ENCODE measurements around the gene TGFB1I1.
"Not testable (repeated sequence)": the region's sequence is repeated elsewhere in the genome, so short reads cannot be mapped to it uniquely, and the experiment has no call there.

The TGFB1I1 gene

DNA sequence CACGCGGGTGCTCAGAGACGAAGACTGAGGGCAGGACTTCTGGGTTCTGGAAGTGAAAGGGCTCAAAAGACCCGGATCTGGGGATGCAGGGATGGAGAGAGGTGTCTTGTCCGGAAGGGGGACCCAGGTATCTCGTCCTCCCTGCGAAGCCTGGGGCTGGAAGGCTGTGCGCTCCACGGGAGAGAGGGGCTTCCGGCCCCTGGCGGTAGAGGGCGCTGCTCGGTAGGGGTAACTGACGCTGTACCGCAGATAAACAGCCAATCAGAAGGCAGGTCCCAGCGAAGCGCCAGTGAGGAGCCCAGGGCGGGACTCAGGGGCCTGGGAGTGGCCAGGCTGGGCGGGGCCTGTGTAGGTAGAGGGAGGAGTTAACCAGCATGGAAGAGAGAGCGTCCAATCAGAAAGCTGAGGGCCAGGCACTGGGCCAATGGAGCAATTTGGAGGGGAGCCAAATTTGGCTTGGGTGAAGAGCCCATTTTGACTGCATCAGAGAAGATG is 804 bp downstream of the TGFB1I1 start:
- DNase-seq = peak; percentile 73

DNA sequence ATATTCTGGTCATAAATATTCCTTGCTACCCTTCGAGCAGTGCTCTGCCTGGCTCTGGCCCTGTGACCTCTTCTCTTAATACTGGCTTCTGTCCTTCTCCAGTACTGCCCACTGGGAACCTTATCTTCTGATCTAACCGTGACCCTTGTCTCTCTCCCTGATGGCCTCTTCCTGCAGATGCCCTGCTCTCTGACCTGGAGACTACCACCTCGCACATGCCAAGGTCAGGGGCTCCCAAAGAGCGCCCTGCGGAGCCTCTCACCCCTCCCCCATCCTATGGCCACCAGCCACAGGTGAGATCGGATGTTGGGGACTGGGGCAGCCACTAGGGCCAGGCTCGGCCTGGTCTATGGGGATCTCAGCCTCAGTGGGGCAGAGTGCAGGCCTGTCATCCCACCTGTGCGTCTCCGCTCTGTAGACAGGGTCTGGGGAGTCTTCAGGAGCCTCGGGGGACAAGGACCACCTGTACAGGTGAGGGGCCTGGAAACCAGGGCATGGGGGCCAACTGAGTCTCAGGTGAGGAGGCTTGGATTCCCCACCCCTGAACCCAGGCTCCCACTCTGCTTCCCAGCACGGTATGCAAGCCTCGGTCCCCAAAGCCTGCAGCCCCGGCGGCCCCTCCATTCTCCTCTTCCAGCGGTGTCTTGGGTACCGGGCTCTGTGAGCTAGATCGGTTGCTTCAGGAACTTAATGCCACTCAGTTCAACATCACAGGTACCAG is 1.5 kb downstream of the TGFB1I1 start:
- no peak for DNase-seq

DNA sequence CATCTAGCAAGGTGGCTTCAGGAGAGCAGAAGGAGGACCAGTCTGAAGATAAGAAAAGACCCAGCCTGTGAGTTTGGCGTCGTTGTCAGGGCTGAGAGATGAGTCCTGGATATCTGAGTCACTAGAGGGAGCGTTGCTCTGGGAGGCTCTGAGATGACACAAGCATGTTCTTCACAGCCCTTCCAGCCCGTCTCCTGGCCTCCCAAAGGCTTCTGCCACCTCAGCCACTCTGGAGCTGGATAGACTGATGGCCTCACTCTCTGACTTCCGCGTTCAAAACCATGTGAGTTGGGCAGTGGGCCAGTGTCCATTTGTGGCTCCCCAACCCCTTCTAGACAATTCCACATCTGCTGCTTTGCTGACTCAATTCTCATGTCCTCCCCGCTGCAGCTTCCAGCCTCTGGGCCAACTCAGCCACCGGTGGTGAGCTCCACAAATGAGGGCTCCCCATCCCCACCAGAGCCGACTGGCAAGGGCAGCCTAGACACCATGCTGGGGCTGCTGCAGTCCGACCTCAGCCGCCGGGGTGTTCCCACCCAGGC is 2.3 kb downstream of the TGFB1I1 start:
- DNase-seq = no peak

DNA sequence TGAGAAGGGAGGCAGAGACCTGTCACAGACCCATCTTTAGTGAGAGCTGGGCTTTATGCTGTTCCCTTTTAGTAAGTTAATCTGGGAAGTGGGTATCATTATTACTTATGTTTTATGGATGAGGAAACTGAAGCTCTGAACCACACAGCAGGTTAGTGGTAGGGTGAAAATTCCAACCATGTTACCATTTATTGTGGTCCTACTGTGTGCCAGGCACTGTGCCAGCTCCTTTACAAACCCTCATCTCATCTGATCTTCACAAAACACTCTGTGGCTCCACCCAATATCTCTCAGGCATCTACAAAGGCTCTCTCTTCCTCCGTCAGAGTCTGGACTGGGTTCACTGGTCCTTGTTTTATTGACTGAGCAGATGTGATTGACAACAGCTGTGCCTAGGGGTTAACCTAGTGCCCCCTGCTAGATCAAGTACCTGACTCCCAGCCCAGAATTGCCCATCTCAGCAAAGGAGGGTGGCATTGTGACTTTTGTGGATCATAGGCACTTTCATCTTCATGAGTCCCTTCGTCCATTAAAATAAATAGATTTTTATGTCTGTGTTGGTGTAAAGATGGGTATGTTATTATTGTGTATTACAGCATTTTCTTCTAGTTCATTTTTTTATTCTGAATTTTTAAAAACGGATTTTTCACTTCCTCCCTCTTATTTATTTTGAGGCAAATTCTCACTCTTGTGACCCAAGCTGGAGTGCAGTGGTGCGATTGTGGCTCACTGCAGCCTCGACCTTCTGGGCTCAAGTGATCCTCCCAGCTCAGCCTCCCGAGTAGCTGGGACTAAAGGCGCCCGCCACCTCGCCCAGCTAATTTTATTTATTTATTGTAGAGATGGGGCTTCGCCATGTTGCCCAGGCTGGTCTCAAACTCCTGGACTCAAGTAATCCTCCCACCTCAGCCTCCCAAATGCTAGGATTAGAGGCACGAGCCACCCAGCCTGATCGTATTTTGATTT is 3.1 kb downstream of the TGFB1I1 start:
- DNase-seq = no peak

DNA sequence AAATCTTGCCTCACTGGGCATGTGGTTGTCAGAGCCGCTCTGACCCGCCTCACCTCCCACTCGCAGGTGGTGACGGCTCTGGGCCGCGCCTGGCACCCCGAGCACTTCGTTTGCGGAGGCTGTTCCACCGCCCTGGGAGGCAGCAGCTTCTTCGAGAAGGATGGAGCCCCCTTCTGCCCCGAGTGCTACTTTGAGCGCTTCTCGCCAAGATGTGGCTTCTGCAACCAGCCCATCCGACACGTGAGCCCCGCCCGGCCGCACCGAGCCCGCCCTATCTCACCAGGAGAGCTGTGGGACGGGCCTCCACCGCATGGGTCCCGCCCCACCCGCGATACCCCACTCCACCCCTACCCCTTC is 4.0 kb downstream of the TGFB1I1 start:
- no peak for DNase-seq

DNA sequence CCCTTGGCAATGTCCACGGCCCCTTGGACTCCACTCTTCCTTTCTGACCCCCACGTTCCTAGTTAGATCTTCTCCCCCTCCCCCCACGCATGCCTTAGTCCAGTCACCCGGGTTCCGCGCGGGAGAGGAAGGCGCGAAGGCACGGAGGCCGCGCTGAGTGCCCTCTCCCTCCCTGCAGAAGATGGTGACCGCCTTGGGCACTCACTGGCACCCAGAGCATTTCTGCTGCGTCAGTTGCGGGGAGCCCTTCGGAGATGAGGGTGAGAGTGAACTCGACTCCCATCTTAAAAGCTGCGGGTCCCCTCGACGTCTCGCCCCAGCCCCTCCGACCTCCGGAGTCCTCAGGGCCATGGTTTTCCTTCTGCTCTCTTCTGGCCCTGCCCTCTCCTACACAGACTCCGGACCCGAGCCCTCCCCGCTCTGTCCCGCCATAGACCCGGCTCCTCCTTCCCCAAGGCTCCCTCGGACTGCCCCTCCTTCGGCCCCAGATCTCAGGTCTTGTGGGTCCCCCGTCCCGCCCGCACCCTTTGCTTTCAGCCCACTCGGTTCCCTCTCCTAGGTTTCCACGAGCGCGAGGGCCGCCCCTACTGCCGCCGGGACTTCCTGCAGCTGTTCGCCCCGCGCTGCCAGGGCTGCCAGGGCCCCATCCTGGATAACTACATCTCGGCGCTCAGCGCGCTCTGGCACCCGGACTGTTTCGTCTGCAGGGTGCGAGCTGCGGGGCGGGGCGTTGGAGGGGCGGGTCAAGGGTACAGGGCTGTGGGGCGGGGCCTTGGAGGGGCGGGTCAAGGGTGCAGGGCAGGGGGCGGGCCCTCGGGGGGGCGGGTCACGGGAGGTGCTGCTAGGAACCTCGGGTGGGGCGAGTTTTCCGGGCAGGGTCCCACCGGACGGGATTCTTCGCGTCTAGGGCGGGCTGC is 4.6 kb downstream of the TGFB1I1 start:
- no peak for DNase-seq

DNA sequence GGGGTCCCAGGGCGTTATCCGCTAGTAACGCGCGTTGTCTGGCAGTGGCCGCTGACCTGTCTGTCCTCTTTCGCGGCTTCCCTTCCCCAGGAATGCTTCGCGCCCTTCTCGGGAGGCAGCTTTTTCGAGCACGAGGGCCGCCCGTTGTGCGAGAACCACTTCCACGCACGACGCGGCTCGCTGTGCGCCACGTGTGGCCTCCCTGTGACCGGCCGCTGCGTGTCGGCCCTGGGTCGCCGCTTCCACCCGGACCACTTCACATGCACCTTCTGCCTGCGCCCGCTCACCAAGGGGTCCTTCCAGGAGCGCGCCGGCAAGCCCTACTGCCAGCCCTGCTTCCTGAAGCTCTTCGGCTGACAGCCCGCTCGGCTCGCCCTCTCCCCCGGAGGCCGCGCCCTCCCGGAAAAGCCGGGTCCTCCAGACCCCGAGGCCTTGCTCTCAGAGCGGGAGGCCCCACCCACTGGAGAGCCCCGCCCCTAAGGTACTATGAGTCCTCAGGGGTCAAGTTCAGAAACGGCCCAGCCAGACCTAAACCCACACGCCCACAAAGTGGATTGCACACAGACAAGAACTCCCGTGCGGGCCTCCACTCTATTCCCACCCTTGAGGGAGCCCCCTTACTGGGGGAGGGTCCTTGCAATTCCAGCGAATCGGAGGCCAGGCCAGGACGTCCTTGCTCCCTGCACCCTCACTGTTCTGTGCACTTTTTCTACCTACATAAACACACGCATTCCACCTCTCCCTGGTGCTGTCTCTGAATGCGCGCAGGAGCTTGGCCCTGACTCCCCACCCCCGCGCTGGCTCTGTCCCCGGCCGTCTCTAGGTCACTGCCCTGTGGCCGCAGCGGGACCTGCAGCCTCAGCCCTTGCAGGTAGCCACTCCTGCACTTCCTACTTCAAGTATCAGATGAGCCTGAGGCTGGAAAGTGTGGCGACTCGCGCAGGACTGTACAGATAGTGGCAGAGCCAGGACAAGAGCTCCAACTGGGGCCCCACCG is 5.6 kb downstream of the TGFB1I1 start:
- DNase-seq = no peak

DNA sequence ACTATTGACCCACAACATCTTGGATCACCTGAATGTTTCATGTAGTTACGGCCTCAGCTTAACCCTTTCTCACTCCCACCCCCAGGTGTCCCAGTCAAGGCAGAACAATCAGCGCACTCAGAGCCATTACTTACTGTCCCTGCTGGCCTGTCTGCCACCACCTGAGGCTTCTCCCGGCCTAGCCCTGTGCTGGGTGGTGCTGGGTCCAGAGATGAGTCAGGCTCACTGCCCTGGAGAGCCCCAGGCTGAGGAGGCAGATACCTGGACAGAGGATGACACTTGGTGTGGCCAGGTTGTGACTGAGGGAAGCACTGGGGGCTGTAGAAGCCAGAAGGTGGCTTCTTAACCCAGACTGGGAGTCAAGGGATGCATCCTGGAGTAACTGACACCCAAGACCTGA is 7.0 kb downstream of the TGFB1I1 start:
- DNase-seq = no peak

DNA sequence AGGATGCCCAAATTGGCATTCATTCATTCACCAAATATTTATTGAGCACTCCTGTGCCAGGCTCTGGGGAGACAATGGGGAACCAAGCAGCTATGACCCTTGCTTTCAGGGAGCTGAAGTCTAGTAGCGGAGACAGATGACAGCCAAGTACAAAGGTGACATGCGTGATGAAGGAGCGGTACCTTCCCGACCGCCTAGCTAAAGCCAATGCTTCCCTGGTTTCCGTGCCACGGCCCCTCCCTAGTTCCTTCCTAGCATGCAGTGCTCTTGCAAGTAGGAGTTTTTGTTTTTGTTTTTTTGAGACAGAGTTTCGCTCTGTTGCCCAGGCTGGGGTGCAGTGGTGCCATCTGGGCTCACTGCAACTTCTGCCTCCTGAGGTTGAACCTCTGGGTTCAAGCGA is 7.8 kb downstream of the TGFB1I1 start:
- no peak for DNase-seq

DNA sequence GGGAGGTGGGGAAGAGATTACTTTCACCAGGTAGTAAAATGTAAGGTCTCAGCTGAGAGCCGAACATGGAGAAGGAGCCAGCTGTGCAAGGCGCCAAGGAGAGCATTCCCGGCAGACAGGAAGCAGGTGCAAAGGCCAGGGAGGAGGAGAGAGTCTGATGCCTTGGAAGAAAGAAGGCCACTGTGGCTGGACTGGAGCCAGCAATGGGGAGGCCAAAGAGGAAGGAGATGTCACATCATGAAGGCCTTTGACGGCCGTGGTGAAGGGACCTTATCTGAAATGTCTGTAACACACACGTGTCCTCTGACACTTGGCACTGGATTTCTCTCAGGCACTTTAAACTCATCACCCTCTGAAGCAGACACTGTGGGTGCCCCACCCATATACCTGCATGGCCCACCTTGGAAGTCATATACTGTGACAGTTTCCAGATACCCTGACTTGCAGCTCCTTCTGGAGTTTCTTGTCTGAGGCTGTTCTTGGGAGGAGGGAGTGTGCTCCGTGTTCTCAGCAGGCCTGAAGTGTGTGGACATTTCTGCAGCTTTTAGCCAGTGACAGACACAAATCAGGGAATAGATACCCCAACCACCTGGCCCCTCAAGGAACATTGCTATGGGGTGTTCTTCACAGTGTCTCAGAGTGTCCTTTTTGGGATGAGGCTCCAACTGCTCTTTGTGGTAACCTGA is 9.0 kb downstream of the TGFB1I1 start:
- DNase-seq = no peak

DNA sequence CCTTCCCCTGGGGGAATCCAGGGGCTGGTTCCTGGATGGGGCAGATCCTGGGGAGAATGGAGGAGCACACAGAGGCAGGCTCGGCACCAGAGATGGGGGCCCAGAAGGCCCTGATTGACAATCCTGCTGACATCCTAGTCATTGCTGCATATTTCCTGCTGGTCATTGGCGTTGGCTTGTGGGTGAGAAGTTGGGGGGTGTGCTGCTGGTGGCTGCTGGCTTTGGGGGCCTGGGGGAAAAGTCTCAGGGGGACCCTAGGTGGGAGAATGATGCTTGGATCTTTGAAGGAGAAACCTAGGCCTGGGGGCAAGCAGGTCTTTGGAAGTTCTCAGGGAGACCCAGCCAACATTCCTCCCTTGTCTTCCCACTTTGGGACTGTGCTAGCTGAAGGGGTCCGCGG is 11.1 kb downstream of the TGFB1I1 start, which contains the start of gene SLC5A2:
TSS of gene SLC5A2 (plus strand) at position 43 of the 400 bp plus-strand sequence. CDS start at position 57, 14 bp downstream.
- no peak for DNase-seq

DNA sequence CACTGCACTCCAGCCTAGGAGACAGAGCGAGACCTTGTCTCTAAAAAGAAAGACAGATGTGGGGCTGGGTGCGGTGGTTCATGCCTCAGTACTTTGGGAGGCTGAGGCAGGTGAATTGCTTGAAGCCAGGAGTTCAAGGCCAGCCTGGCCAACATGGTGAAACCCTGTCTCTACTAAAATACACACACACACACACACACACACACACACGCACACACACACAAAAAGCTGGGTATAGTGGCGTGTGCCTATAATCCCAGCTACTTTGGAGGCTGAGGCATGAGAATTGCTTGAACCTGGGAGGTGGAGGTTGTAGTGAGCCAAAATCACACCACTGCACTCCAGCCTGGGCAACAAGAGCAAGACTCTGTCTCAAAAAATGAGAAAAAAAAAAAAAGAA is 12.1 kb downstream of the TGFB1I1 start:
- not testable (repeated sequence) for DNase-seq

DNA sequence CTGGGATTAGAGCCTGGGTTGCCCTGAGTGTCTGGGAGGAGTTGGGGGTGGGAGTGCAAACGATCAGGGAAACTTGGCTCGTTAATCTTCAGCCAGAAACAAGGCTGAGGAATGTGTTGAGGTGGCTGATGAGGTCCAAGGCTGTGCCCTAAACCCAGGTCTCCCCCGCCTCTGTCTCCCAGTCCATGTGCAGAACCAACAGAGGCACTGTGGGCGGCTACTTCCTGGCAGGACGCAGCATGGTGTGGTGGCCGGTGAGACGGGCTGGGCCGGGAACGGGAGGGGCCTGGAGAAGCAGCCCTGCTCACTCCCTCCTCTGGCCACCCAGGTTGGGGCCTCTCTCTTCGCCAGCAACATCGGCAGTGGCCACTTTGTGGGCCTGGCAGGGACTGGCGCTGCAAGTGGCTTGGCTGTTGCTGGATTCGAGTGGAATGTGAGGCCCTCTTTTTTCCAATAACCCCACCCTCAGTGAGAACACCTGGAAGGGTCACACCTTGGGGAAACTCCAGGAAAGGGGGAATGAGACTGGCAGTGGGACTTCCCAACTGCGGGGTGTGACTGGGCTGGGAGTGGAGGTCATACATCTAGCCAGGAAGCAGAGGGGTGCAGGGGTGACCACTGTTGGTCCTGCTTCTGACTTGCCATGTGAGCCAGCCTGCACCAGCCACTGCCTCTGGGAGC is 12.7 kb downstream of the TGFB1I1 start:
- no peak for DNase-seq

DNA sequence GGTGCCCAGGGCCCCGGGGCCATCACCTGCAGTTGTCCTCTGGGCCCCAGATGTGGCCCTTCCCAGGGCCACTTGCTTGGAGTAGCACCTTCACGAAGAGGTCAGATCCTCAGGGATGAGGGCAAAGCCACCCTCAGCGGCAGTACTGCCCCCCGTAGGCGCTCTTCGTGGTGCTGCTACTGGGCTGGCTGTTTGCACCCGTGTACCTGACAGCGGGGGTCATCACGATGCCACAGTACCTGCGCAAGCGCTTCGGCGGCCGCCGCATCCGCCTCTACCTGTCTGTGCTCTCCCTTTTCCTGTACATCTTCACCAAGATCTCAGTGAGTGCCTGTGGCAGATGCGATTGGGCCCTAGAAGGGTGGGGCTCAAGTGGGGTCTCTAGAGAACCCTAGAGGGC is 13.6 kb downstream of the TGFB1I1 start:
- no peak for DNase-seq

DNA sequence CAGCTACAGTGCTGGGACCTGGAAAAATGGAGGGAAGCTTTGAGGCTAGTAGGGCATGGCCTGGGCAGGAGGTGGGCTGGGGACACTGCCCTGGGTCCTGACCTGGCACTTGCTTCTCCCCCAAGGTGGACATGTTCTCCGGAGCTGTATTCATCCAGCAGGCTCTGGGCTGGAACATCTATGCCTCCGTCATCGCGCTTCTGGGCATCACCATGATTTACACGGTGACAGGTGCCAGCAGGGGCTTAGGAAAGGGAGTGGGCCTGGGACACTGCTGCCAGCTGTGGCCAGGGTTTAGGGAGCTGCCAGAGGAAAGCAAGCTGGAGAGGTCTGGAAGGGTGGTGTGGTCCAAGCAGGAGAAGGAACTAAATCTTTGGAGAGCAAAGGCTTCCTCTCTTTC is 14.1 kb downstream of the TGFB1I1 start:
- DNase-seq = no peak

DNA sequence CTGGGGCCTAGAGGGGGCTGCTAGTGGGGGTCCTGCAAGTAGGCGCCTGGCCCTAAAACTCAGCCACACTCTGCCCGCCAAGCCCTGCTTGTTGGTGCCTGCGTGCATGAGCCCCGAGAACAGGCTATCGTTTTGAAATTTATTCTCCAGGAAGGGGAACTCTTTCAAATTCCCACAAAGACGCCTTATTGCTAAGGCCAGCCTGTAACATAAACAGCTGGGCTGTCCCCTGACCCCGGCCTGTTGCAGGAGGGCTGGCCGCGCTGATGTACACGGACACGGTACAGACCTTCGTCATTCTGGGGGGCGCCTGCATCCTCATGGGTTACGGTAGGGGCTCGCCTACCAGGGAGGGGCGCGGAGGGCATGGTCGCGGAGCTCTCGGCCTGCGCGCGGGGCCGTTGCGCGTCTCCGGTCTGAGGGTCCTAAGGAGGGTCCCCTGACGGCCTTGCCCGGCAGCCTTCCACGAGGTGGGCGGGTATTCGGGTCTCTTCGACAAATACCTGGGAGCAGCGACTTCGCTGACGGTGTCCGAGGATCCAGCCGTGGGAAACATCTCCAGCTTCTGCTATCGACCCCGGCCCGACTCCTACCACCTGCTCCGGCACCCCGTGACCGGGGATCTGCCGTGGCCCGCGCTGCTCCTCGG is 15.2 kb downstream of the TGFB1I1 start:
- no peak for DNase-seq

DNA sequence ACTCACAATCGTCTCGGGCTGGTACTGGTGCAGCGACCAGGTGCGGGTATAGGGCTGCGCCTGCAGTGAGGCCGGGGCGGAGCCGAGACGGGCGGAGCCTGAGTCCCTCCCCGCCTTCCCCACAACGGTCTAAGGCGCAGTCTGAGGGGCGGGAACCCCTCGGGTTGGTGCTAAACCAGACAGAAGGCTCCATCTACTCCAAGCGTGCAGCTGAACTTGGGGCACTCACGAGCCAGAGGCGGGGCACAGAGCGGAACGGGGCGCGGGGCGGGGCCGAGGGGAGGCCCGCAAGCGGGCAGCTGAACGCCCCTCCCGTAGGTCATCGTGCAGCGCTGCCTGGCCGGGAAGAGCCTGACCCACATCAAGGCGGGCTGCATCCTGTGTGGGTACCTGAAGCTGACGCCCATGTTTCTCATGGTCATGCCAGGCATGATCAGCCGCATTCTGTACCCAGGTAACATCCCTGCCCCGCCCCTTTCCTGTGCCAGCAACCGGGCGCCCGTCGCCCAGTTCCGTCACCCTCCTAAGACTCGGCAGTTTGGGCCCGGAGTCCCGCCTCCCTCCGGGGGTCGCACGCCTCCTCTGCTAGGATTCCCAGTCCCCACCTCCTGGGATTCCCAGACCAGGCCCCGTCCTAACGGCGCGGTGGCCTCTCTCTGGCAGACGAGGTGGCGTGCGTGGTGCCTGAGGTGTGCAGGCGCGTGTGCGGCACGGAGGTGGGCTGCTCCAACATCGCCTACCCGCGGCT is 15.9 kb downstream of the TGFB1I1 start:
- peak; percentile 34 for DNase-seq

DNA sequence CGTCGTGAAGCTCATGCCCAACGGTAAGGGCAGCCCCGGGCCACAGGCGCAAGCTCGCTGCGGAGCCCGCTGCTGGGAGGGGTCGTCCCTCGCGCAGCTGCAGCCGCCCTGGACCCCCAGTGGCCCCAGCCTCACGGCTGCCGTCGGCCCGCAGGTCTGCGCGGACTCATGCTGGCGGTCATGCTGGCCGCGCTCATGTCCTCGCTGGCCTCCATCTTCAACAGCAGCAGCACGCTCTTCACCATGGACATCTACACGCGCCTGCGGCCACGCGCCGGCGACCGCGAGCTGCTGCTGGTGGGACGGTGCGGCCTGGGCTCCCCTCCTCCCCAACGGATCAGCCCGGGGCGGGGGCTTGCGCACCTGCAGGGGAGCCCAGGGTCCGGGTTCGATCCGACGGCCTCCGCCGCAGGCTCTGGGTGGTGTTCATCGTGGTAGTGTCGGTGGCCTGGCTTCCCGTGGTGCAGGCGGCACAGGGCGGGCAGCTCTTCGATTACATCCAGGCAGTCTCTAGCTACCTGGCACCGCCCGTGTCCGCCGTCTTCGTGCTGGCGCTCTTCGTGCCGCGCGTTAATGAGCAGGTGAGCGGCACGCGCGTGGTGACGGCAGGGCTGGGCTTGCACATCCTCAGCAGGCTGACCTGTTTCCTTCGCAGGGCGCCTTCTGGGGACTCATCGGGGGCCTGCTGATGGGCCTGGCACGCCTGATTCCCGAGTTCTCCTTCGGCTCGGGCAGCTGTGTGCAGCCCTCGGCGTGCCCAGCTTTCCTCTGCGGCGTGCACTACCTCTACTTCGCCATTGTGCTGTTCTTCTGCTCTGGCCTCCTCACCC is 16.7 kb downstream of the TGFB1I1 start:
- DNase-seq = no peak
